DND-41 (cell line): ENCODE measurements around the gene THOC1.

Experiments used
- CTCF ChIP-seq: IDR thresholded peaks from 2 replicates; pipeline ENCODE4 v1.5.1; 2012; ENCODE audit warnings: borderline replicate concordance, low read length, moderate library complexity, mild to moderate bottlenecking; ENCODE audit not compliant: poor library complexity, severe bottlenecking; ENCODE audit errors: extremely low read depth
- EZH2 ChIP-seq: IDR thresholded peaks from 3 replicates; pipeline ENCODE4 v1.6.1; 2012; ENCODE audit warnings: borderline replicate concordance, low read depth, mild to moderate bottlenecking, moderate library complexity, low read length, inconsistent platforms; ENCODE audit not compliant: severe bottlenecking

GRCh38 chr18:305003-305501, 37.2 kb upstream of the THOC1 start:
- TF ChIP-seq CTCF (no peak), EZH2 (no peak)
